C1 segment of cervical spinal cord (tissue), 14 donors: ENCODE results near the gene GPANK1.

ENCODE experiments used
- DNase-seq, 14 donors: peaks; one replicate each; lab custom pipeline; 2025; lab: John Stamatoyannopoulos, UW

The GPANK1 gene

DNA sequence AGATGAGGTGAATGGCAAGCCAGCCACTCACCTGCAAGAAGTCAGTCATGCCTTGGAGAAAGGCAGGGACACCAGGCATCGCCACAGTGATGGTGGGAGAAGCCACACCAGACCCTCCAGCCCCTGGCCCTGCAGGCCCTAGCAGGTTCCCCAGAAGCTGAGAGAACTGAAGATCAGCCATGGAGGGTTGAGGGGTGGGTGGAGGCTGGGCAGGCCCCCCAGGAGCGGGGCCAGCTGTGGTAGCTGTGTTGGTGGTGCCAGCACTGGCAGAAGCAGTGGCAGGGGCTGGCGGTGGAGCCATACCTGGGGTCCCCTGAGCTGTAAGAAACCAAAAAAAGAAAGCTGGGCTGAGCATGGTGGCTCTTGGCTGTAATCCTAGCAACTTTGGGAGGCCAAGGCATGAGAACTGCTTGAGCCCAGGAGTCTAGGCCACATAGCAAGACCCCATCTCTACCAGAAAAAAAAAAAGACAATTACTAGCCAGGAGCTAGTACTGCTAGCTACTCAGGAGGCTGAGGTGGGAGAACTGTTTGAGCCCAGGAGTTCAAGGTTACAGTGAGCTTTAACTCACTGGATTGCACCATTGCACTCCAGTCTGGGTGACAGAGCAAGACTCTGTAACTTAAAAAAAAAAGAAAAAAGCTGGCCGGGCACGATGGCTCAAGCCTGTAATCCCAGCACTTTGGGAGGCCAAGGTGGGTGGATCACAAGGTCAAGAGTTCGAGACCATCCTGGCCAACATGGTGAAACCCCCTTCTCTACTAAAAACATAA is 21.8 kb downstream of the GPANK1 start:
- DNase-seq = no peak

GRCh38 chr6:31641370-31641769 is 23.4 kb downstream of the GPANK1 start:
- DNase-seq = no peak

GRCh38 chr6:31640612-31641011 is 24.2 kb downstream of the GPANK1 start:
- DNase-seq = no peak

GRCh38 chr6:31639449-31639861 is 25.3 kb downstream of the GPANK1 start:
- DNase-seq = no peak

DNA sequence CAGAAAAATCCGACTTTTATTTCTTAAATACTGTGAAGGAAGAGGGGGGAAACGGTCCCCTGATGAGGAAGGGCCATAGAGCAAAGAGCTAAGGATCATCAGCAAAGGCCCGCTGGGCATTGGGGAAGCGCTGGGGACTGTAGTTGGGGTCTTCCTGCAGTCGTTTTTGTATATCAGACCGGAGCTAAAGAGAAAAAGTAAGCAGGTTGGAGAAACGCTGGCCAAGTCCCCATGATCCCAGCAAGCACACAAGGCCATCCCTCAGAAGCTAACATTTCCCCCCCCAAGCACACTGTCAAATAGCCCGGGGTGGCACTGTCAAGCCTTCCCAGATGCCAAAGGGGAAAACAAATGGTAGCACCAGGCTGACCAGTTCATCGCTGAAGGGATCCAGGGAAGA is 25.8 kb downstream of the GPANK1 start:
- no peak for DNase-seq

- no peak for DNase-seq
Measured at GRCh38 chr6:31636698-31637596, 27.9 kb downstream of the GPANK1 start.

DNA sequence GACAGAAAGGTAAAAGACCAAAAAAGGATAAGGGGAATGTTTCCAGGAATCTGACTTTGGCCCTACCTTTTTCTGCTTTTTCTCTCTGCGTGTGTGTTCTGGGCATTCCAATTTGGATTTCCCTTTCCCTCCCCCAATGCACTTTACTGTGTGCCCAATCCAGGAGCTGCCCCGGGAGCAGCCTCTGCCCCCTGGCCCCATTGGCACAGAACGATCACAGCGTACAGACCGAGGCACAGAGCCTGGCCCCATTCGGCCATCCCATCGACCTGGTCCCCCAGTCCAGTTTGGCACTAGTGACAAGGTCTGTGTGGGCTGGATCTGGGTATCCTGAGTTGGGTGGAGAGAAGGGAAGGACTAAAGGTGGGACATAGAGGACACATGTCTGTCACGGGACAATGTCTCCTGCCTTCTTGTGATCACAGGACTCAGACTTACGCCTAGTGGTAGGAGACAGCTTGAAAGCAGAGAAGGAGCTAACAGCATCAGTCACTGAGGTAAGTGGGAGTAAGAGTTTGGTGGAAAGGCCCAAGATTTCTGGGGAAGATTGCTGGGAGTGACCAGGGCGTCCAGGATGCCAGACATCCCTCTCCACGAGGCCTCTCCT is 29.7 kb downstream of the GPANK1 start:
- DNase-seq = no peak

- no peak for DNase-seq
Measured at GRCh38 chr6:31634131-31634530, 30.7 kb downstream of the GPANK1 start.

GRCh38 chr6:31633447-31633846 is 31.4 kb downstream of the GPANK1 start:
- no peak for DNase-seq

GRCh38 chr6:31632279-31632946 is 32.4 kb downstream of the GPANK1 start:
- no peak for DNase-seq

- DNase-seq = no peak
Measured at GRCh38 chr6:31631681-31632278, 33.0 kb downstream of the GPANK1 start.

DNA sequence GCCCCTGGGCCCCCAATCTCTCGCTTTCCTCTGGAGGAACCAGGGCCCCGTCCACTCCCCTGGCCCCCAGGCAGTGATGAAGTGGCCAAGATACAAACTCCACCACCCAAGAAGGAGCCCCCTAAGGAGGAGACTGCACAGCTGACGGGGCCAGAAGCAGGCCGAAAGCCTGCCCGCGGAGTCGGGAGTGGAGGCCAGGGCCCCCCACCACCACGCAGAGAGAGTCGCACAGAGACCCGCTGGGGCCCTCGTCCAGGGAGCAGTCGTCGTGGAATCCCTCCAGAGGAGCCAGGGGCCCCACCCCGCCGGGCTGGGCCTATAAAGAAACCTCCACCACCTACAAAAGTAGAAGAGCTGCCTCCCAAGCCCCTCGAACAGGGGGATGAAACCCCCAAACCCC is 33.6 kb downstream of the GPANK1 start:
- no peak for DNase-seq

DNA sequence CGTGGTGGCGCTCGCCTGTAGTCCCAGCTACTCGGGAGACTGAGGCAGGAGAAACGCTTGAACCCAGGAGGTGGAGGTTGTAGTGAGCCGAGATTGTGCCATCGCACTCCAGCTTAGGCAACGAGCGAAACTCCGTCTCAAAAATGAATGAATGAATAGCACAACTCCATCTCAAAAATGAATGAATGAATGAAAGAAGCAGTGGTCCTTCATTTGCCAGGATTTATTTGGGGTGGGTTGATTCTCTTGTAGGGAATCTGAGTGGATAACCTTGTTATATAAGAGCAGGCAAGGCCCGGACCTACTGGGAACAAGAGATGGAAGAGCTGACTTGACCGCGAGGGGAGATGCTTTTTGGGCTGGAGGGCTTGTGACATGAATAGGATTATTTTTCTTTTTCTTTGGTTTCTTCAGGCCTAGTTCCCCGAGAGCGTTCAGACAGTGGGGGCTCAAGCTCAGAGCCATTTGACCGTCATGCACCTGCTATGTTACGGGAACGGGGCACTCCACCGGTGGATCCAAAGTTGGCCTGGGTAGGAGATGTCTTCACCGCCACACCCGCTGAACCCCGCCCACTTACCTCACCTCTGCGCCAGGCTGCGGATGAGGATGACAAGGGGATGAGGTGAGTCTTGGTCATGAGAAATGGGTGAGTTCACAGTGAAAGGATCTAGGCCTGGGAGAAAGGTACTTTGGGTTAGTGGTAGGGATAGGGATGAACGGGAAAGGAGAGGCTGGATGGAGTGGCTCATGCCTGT is 34.4 kb downstream of the GPANK1 start:
- no peak for DNase-seq

DNA sequence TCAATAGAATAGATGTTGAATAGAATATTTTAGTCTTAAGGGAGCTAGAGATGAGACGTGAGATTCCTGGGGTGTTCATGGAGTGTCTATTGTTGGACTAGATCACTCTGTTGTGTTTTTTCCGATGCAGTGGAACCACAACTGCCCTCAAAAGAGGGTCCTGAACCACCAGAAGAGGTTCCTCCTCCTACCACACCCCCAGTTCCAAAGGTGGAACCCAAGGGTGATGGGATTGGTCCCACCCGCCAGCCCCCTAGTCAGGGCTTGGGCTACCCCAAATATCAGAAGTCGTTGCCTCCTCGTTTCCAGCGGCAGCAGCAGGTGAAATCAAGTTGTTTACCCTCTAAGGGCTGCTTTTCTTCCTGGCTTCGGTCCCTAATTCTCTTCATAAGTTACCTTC is 35.8 kb downstream of the GPANK1 start:
- DNase-seq = no peak

DNA sequence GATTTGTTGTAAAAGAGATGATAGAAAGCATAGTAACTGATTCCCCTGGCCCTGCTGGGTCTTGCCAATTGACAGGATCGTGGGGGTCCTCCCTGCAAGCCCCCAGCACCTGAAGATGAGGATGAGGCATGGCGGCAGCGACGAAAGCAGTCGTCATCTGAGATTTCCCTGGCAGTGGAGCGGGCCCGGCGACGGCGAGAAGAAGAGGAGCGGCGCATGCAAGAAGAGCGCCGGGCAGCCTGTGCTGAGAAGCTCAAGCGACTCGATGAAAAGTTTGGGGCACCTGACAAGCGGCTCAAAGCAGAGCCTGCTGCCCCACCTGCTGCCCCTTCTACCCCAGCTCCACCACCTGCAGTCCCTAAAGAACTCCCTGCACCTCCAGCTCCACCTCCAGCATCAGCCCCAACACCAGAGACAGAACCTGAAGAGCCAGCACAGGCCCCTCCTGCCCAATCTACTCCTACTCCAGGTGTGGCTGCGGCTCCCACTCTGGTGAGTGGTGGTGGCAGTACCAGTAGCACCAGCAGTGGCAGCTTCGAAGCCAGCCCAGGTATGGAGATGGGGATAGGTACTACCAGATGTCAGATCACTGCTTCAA is 37.0 kb downstream of the GPANK1 start:
- DNase-seq = no peak

DNA sequence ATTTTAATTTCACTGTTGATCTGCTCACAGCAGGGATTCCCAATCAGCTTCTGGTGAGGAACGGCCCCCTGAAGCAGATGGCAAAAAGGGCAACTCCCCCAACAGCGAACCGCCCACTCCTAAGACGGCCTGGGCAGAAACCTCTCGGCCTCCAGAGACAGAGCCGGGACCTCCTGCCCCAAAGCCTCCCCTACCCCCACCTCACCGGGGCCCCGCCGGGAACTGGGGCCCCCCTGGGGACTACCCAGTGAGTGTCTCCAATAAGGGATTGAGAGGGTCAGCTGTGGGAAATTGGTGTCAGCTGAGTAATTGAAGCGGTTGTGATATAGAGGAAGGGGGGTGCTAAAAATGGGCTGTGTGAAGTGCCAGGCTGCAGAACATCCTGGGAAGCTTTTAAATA is 37.8 kb downstream of the GPANK1 start:
- no peak for DNase-seq

GRCh38 chr6:31624070-31624469 is 40.7 kb downstream of the GPANK1 start:
- no peak for DNase-seq

DNA sequence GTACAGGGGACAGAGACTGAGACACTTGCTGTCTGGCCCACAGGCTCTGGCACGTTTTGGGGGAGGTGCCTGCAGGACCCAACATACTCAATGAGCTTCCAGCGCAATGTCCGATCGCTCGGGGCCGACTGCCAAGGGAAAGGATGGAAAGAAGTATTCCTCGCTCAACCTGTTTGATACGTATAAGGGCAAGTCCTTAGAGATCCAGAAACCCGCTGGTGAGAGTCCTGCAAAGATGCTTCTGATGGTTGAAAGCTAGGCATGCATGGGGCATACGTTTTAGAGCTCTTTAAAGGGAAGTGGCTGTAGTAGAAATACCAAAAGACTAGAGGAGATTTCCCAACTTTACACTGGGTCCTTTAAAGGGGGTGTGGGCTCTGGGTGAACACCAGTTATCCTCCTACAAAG is 42.1 kb downstream of the GPANK1 start:
- DNase-seq = peak in 1 of 14 donors; percentile 10

GRCh38 chr6:31621991-31622390 is 42.8 kb downstream of the GPANK1 start:
- DNase-seq = peak in 1 of 14 donors; percentile 13

GRCh38 chr6:31621320-31621939 is 43.4 kb downstream of the GPANK1 start:
- DNase-seq = peak in 1 of 14 donors; percentile 5
